GM06990 (cell line): Measurements from ENCODE around the gene ACTN2.

Source experiments
- DNase-seq: peaks from one replicate; pipeline ENCODE4 v3.0.0-alpha.2; 2011; ENCODE audit not compliant: insufficient read length; ENCODE audit errors: extremely low read depth
- H3K27me3 ChIP-seq: replicated peaks from 2 replicates; pipeline ENCODE4 v1.6.0; 2011; ENCODE audit warnings: low read length; ENCODE audit not compliant: control insufficient read depth, insufficient read depth
- H3K36me3 ChIP-seq: 2 replicates; pipeline ENCODE4 v1.5.1; 2011; ENCODE audit warnings: low read length; ENCODE audit not compliant: control insufficient read depth, insufficient read depth
- H3K4me3 ChIP-seq: replicated peaks from 2 replicates; pipeline ENCODE4 v1.5.1; 2011; ENCODE audit warnings: low read depth, mild to moderate bottlenecking, control low read depth, low read length
- CTCF ChIP-seq: IDR thresholded peaks from 2 replicates; pipeline ENCODE4 v1.5.1; 2011; ENCODE audit warnings: low read length, control low read depth, mild to moderate bottlenecking, inconsistent platforms; ENCODE audit not compliant: insufficient read depth, poor library complexity, severe bottlenecking

ACTN2 gene

GRCh38 chr1:236733653-236734052, 47.4 kb downstream of the ACTN2 start:
- DNase-seq = no peak
- Histone ChIP-seq H3K4me3 (no peak overlapping the region), H3K27me3 (no peaks in the 10 kb centered on the region; the same call in 1 of the 2 replicates), H3K36me3 (no peaks in the 10 kb centered on the region)
- TF ChIP-seq CTCF = no peak

- no peaks in the 10 kb centered on the region for H3K36me3 ChIP-seq
- no peak for DNase-seq
- no peaks in the 10 kb centered on the region; the same call in 1 of the 2 replicates for H3K27me3 ChIP-seq
- TF ChIP-seq CTCF = no peak
- no peak overlapping the region for H3K4me3 ChIP-seq
Measured at GRCh38 chr1:236734141-236734765, 48.0 kb downstream of the ACTN2 start.

- Histone ChIP-seq H3K36me3 (no peaks in the 10 kb centered on the region), H3K4me3 (no peak overlapping the region), H3K27me3 (no peaks in the 10 kb centered on the region; the same call in 1 of the 2 replicates)
- no peak for TF ChIP-seq CTCF
- no peak for DNase-seq
Measured at GRCh38 chr1:236736761-236737160, 50.5 kb downstream of the ACTN2 start.

GRCh38 chr1:236741753-236742152, 55.5 kb downstream of the ACTN2 start:
- DNase-seq = no peak
- no peaks in the 10 kb centered on the region for H3K36me3 ChIP-seq
- no peak overlapping the region for H3K4me3 ChIP-seq
- no peak for TF ChIP-seq CTCF
- no peaks in the 10 kb centered on the region; the same call in none of the 2 replicates for H3K27me3 ChIP-seq

- no peaks in the 10 kb centered on the region for H3K36me3 ChIP-seq
- no peak for TF ChIP-seq CTCF
- no peak overlapping the region for H3K4me3 ChIP-seq
- no peaks in the 10 kb centered on the region; the same call in none of the 2 replicates for H3K27me3 ChIP-seq
- no peak for DNase-seq
Measured at GRCh38 chr1:236742421-236743160, 56.3 kb downstream of the ACTN2 start.
